ACHN (cell line): ENCODE data around the gene USP38.
"Not testable (repeated sequence)": the region's sequence is repeated elsewhere in the genome, so short reads cannot be mapped to it uniquely, and the experiment has no call there.

Experiments
- DNase-seq: peaks from one replicate; pipeline ENCODE4 v3.0.0-alpha.2; 2015
- in situ Hi-C: cut with HindIII; loops from 2 replicates; pipeline ENCODE4 v1.10.0; 2017; ENCODE audit warnings: low sequenced_read_pairs, low pct_ligation_motif_present, low pct_unique_long_range_greater_than_20kb

USP38 gene

DNA sequence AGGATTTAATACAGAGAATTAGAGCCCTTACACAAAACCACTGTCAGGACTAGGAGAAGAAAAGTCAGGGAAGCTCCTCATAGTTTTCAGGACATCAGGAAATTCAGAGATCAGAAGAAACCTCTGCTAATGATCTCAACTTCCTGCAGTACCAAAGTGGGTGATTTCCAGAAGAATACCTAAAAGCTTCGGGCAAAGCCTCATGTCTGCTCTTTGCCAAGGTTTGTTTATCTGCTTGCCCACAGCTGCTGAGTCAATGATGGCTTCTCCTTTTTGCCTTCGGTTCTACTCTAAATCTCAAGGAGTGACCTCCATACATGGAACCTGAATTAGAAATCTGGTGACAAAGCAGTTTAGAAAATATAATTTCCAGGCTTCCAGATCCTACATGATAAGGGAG is 68.4 kb downstream of the USP38 start:
- in situ Hi-C loops = no loop called here
- DNase-seq = no peak

GRCh38 chr4:143254491-143255226 is 69.9 kb downstream of the USP38 start:
- in situ Hi-C loops = no loop called here
- no peak for DNase-seq

- no peak for DNase-seq
- in situ Hi-C loops = no loop called here
Measured at GRCh38 chr4:143256456-143256855, 71.7 kb downstream of the USP38 start.

GRCh38 chr4:143257356-143257755 is 72.6 kb downstream of the USP38 start:
- no peak for DNase-seq
- in situ Hi-C loops = no loop called here

DNA sequence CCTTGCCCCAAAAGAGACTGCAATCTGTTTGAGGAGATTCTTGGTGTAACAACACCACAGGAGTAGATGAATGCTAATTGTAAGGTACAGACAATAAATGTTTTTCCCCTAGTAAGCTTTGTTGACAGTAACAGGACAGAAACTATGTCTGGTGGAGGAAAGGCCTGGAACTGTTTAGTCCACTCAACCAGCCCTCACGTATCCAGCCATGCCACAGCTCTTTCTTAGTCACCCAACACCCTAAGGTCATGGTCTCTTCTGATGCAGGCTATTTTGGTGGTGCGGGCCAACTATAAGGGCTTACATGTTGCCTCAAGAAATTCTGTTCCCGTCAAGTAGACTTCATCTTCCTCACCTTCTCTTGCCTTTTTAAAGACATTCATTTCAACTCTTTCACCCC is 76.0 kb downstream of the USP38 start:
- no peak for DNase-seq
- in situ Hi-C loops = no loop called here

GRCh38 chr4:143262838-143263237 is 78.1 kb downstream of the USP38 start:
- DNase-seq = no peak
- in situ Hi-C loops = no loop called here

GRCh38 chr4:143267690-143268089 is 83.0 kb downstream of the USP38 start:
- in situ Hi-C loops, DNase-seq: not testable (repeated sequence)

GRCh38 chr4:143270256-143270838 is 85.6 kb downstream of the USP38 start:
- DNase-seq = no peak
- in situ Hi-C loops = no loop called here
